Nucleus accumbens (tissue), 56 donors: ENCODE results near the gene AMOTL1.

Experiments
- DNase-seq, 56 donors: peaks; one replicate each; lab custom pipeline; 2025; lab: John Stamatoyannopoulos, UW

The AMOTL1 gene

GRCh38 chr11:94768602-94769541, 716 bp downstream of the AMOTL1 start:
- DNase-seq: peak in 12 of 56 donors; percentile 5 to 42 (median 20)

GRCh38 chr11:94769880-94770279, 1.7 kb downstream of the AMOTL1 start:
- DNase-seq: no peak

GRCh38 chr11:94770563-94771120, 2.5 kb downstream of the AMOTL1 start:
- no peak for DNase-seq

GRCh38 chr11:94771390-94771789, 3.2 kb downstream of the AMOTL1 start:
- no peak for DNase-seq

- DNase-seq: no peak
Observed at GRCh38 chr11:94771951-94772350, 3.8 kb downstream of the AMOTL1 start.

GRCh38 chr11:94773842-94774241, 5.7 kb downstream of the AMOTL1 start:
- DNase-seq: no peak

GRCh38 chr11:94774345-94774744, 6.2 kb downstream of the AMOTL1 start:
- no peak for DNase-seq

- DNase-seq: no peak
Observed at GRCh38 chr11:94775567-94776327, 7.6 kb downstream of the AMOTL1 start.

- no peak for DNase-seq
Observed at GRCh38 chr11:94776351-94777321, 8.5 kb downstream of the AMOTL1 start.

- no peak for DNase-seq
Observed at GRCh38 chr11:94780432-94780831, 12.3 kb downstream of the AMOTL1 start.

GRCh38 chr11:94781837-94782236, 13.7 kb downstream of the AMOTL1 start:
- no peak for DNase-seq

GRCh38 chr11:94782446-94782845, 14.3 kb downstream of the AMOTL1 start:
- no peak for DNase-seq

- DNase-seq: no peak
Observed at GRCh38 chr11:94784884-94785283, 16.7 kb downstream of the AMOTL1 start.

- DNase-seq: no peak
Observed at GRCh38 chr11:94785509-94785908, 17.4 kb downstream of the AMOTL1 start.

- peak in 1 of 56 donors; percentile 4 for DNase-seq
Observed at GRCh38 chr11:94786264-94787126, 18.3 kb downstream of the AMOTL1 start.

- no peak for DNase-seq
Observed at GRCh38 chr11:94787801-94788200, 19.6 kb downstream of the AMOTL1 start.

GRCh38 chr11:94788396-94788795, 20.2 kb downstream of the AMOTL1 start:
- no peak for DNase-seq

GRCh38 chr11:94790197-94790596, 22.0 kb downstream of the AMOTL1 start:
- no peak for DNase-seq

- no peak for DNase-seq
Observed at GRCh38 chr11:94790661-94791180, 22.6 kb downstream of the AMOTL1 start.
